ENCODE results near the gene PCCB.

- TF ChIP-seq EP300 (IDR thresholded peaks at IDR 0.05) (no peak), POLR2AphosphoS5 (IDR thresholded peaks at IDR 0.05) (no peak), CTCF (IDR thresholded peaks at IDR 0.05) (no peak)
Measured at GRCh38 chr3:136237961-136238649, 12.0 kb upstream of the PCCB start.

Data from stomach (tissue), 4 donors.